GM23338 (cell line): ENCODE data around the gene RMND1. TPM values are rescaled to one million over a fixed set of nuclear protein-coding genes. Genes with fewer than 3 reads are reported as not detected.

Experiments
- ATAC-seq: fragments of 200-7000 bp; cut with Tn5 transposase; 3 replicates; pipeline ENCODE4 v1.9.1; 2020
- DNase-seq: peaks from one replicate; pipeline ENCODE4 v3.0.0-alpha.2; 2015; ENCODE audit warnings: low spot score
- H2AFZ ChIP-seq: fragments of 200-600 bp; sonication (generic); 2 replicates; pipeline ENCODE4 v1.8.0; 2016; ENCODE audit warnings: antibody characterized with exemption, mild to moderate bottlenecking, moderate library complexity
- H3F3A ChIP-seq: fragments of 200-600 bp; sonication (generic); replicated peaks from 2 replicates; pipeline ENCODE4 v1.8.0; 2017; ENCODE audit warnings: antibody characterized with exemption, mixed run types, low read depth
- H3K27ac ChIP-seq: fragments of 200-600 bp; sonication (generic); 2 replicates; pipeline ENCODE4 v1.6.1; 2016; ENCODE audit warnings: low read depth
- H3K27me3 ChIP-seq: fragments of 200-600 bp; sonication (generic); 2 replicates; pipeline ENCODE4 v1.8.0; 2016; ENCODE audit warnings: mild to moderate bottlenecking, mixed run types, moderate library complexity; ENCODE audit not compliant: insufficient read depth
- H3K36me3 ChIP-seq: fragments of 200-600 bp; sonication (generic); 2 replicates; pipeline ENCODE4 v1.8.0; 2016; ENCODE audit warnings: mild to moderate bottlenecking; ENCODE audit not compliant: insufficient read depth
- H3K4me1 ChIP-seq: fragments of 200-600 bp; sonication (generic); 2 replicates; pipeline ENCODE4 v1.8.0; 2016; ENCODE audit warnings: mild to moderate bottlenecking, moderate library complexity; ENCODE audit not compliant: insufficient read depth
- H3K4me2 ChIP-seq: fragments of 200-600 bp; sonication (generic); 2 replicates; pipeline ENCODE4 v1.7.1; 2017; ENCODE audit warnings: mixed run types
- H3K4me3 ChIP-seq: fragments of 200-600 bp; sonication (generic); 2 replicates; pipeline ENCODE4 v1.6.1; 2016; ENCODE audit warnings: mixed run types
- H3K79me2 ChIP-seq: fragments of 200-600 bp; sonication (generic); replicated peaks from 2 replicates; pipeline ENCODE4 v1.8.0; 2017; ENCODE audit warnings: mild to moderate bottlenecking; ENCODE audit not compliant: insufficient read depth
- H3K9me2 ChIP-seq: fragments of 200-600 bp; sonication (generic); 2 replicates; pipeline ENCODE4 v1.8.0; 2017; ENCODE audit not compliant: insufficient read depth
- H4K20me1 ChIP-seq: fragments of 200-600 bp; sonication (generic); replicated peaks from 2 replicates; pipeline ENCODE4 v1.8.0; 2017; ENCODE audit warnings: mild to moderate bottlenecking; ENCODE audit not compliant: insufficient read depth
- H3K27ac Mint-ChIP-seq: 2 replicates; pipeline ENCODE4 v1.8.0; 2020; ENCODE audit warnings: inconsistent platforms, mild to moderate bottlenecking, moderate library complexity, mixed read lengths
- H3K27me3 Mint-ChIP-seq: 3 replicates; pipeline ENCODE4 v1.8.0; 2022; ENCODE audit warnings: low read depth, mild to moderate bottlenecking, moderate library complexity, mixed read lengths, inconsistent platforms; ENCODE audit not compliant: insufficient read depth, poor library complexity
- H3K36me3 Mint-ChIP-seq: 3 replicates; pipeline ENCODE4 v1.8.0; 2021; ENCODE audit warnings: low read depth, mild to moderate bottlenecking, inconsistent platforms, moderate library complexity, mixed read lengths
- H3K4me1 Mint-ChIP-seq: 3 replicates; pipeline ENCODE4 v1.8.0; 2020; ENCODE audit warnings: mild to moderate bottlenecking, inconsistent platforms, mixed read lengths
- H3K4me3 Mint-ChIP-seq: 3 replicates; pipeline ENCODE4 v1.8.0; 2021; ENCODE audit warnings: moderate library complexity, mild to moderate bottlenecking, inconsistent platforms, mixed read lengths
- H3K9me3 Mint-ChIP-seq: 3 replicates; pipeline ENCODE4 v1.8.0; 2020; ENCODE audit warnings: moderate library complexity, mild to moderate bottlenecking, inconsistent platforms, mixed read lengths
- CREB1 ChIP-seq: fragments of 250-450 bp; sonication (Bioruptor Pico); IDR thresholded peaks from 2 replicates; pipeline ENCODE4 v1.5.0; 2020; ENCODE audit warnings: low read depth, mild to moderate bottlenecking, moderate library complexity
- EZH2 ChIP-seq: fragments of 200-600 bp; sonication (generic); IDR thresholded peaks from one replicate; pipeline ENCODE4 v1.8.0; 2017; ENCODE audit warnings: antibody characterized with exemption, mild to moderate bottlenecking, low read depth; ENCODE audit not compliant: unreplicated experiment
- EZH2phosphoT487 ChIP-seq: fragments of 200-600 bp; sonication (generic); IDR thresholded peaks from one replicate; pipeline ENCODE4 v1.8.1; 2018; ENCODE audit warnings: antibody characterized with exemption; ENCODE audit not compliant: unreplicated experiment
- JUNB ChIP-seq: IDR thresholded peaks from one replicate; pipeline ENCODE4 v1.6.1; 2016; ENCODE audit warnings: antibody characterized with exemption; ENCODE audit not compliant: unreplicated experiment
- NANOG ChIP-seq: IDR thresholded peaks from 2 replicates; pipeline ENCODE4 v1.6.1; 2016; ENCODE audit warnings: antibody characterized with exemption, borderline replicate concordance
- POLR2AphosphoS5 ChIP-seq: IDR thresholded peaks from 2 replicates; pipeline ENCODE4 v1.6.1; 2016; ENCODE audit warnings: antibody characterized with exemption, low read depth
- REST ChIP-seq: IDR thresholded peaks from one replicate; pipeline ENCODE4 v1.6.1; 2018; ENCODE audit warnings: antibody characterized with exemption; ENCODE audit not compliant: unreplicated experiment
- STAT1 ChIP-seq: IDR thresholded peaks from one replicate; pipeline ENCODE4 v1.6.1; 2016; ENCODE audit warnings: antibody characterized with exemption; ENCODE audit not compliant: unreplicated experiment
- ZNF114 ChIP-seq: fragments of 250-450 bp; sonication (Bioruptor Pico); IDR thresholded peaks from 2 replicates; pipeline ENCODE4 v1.5.0; 2020; ENCODE audit warnings: mild to moderate bottlenecking, moderate library complexity
- ZNF331 ChIP-seq: fragments of 250-450 bp; sonication (Bioruptor Pico); IDR thresholded peaks from 2 replicates; pipeline ENCODE4 v1.5.0; 2020; ENCODE audit warnings: low read depth, mild to moderate bottlenecking, moderate library complexity
- ZNF462 ChIP-seq: fragments of 250-450 bp; sonication (Bioruptor Pico); IDR thresholded peaks from 2 replicates; pipeline ENCODE4 v1.5.0; 2020; ENCODE audit warnings: mild to moderate bottlenecking, moderate library complexity
- polyA plus RNA-seq: library from polyadenylated mRNA; unstranded; fragments of >200 nt; fragmentation: Nextera tagmentation; extraction: Ambion mirVana; gene quantifications from 2 replicates; pipeline ENCODE4 v1.2.1, GENCODE V29; 2016
- total RNA-seq: library from RNA; depleted of rRNA; stranded (reverse); fragments of >200 nt; shearing (Covaris generic); gene quantifications from 2 replicates; pipeline ENCODE4 v1.2.3, GENCODE V29; 2014
- TF ChIP-seq, protein P1 (sequence below), 2 experiments: fragments of 200-600 bp in 1 of 2; sonication (generic) in 1 of 2; conservative IDR thresholded peaks; 2 replicates each; pipeline versions ENCODE4 v1.5.1 to v1.6.1; 2016 to 2017; ENCODE audit warnings: antibody characterized with exemption in 2 of 2, low read depth in 2 of 2, mild to moderate bottlenecking in 2 of 2, moderate library complexity in 1 of 2
- TF ChIP-seq, protein P2 (sequence below): IDR thresholded peaks from 2 replicates; pipeline ENCODE4 v1.6.1; 2016; ENCODE audit warnings: antibody characterized with exemption

Gene RMND1
- total and polyA plus RNA-seq, 2 experiments from 2014 or later, result 27.5 to 34.4 TPM

- Mint-ChIP-seq H3K27ac (no peak overlapping the region), H3K4me1 (peaks cover 2% of the 10 kb centered on the region; the same call in 2 of the 3 replicates), H3K36me3 (peaks cover 25% of the 10 kb centered on the region), H3K4me3 (no peak overlapping the region), H3K27me3 (peaks cover 4% of the 10 kb centered on the region), H3K9me3 (no peaks in the 10 kb centered on the region)
- Histone ChIP-seq H3F3A (no peaks in the 10 kb centered on the region), H2AFZ (no peak overlapping the region), H4K20me1 (peaks cover 21% of the 10 kb centered on the region), H3K4me3 (no peak overlapping the region), H3K36me3 (peaks cover 7% of the 10 kb centered on the region; the same call in 1 of the 2 replicates), H3K4me1 (no peaks in the 10 kb centered on the region), H3K4me2 (no peak overlapping the region), H3K79me2 (peaks cover 91% of the 10 kb centered on the region), H3K27ac (no peak overlapping the region), H3K9me2 (no peaks in the 10 kb centered on the region), H3K27me3 (no peaks in the 10 kb centered on the region)
- ATAC-seq (no peak), DNase-seq (no peak)
- no peak for TF ChIP-seq REST
- TF ChIP-seq JUNB, result no peak
- no peak for TF ChIP-seq EZH2
- TF ChIP-seq NANOG, result no peak
- TF ChIP-seq, protein P1, sequence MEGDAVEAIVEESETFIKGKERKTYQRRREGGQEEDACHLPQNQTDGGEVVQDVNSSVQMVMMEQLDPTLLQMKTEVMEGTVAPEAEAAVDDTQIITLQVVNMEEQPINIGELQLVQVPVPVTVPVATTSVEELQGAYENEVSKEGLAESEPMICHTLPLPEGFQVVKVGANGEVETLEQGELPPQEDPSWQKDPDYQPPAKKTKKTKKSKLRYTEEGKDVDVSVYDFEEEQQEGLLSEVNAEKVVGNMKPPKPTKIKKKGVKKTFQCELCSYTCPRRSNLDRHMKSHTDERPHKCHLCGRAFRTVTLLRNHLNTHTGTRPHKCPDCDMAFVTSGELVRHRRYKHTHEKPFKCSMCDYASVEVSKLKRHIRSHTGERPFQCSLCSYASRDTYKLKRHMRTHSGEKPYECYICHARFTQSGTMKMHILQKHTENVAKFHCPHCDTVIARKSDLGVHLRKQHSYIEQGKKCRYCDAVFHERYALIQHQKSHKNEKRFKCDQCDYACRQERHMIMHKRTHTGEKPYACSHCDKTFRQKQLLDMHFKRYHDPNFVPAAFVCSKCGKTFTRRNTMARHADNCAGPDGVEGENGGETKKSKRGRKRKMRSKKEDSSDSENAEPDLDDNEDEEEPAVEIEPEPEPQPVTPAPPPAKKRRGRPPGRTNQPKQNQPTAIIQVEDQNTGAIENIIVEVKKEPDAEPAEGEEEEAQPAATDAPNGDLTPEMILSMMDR (conservative IDR thresholded peaks at IDR 0.05; ENCODE audit: low read depth in 2 of 2), result no peak
- TF ChIP-seq ZNF114 (CRISPR knock-in tag), result no peak
- no peak for TF ChIP-seq STAT1
- TF ChIP-seq, protein P2, sequence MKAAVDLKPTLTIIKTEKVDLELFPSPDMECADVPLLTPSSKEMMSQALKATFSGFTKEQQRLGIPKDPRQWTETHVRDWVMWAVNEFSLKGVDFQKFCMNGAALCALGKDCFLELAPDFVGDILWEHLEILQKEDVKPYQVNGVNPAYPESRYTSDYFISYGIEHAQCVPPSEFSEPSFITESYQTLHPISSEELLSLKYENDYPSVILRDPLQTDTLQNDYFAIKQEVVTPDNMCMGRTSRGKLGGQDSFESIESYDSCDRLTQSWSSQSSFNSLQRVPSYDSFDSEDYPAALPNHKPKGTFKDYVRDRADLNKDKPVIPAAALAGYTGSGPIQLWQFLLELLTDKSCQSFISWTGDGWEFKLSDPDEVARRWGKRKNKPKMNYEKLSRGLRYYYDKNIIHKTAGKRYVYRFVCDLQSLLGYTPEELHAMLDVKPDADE, result no peak
- no peak for TF ChIP-seq CREB1 (CRISPR knock-in tag)
- no peak for TF ChIP-seq ZNF331 (CRISPR knock-in tag)
- no peak for TF ChIP-seq EZH2phosphoT487
- no peak for TF ChIP-seq POLR2AphosphoS5
- TF ChIP-seq ZNF462 (CRISPR knock-in tag), result no peak
These were observed 6.4 kb downstream of the RMND1 start for GRCh38 chr6:151445482-151445881.
